ENCODE data around the gene MRAS.

DNA sequence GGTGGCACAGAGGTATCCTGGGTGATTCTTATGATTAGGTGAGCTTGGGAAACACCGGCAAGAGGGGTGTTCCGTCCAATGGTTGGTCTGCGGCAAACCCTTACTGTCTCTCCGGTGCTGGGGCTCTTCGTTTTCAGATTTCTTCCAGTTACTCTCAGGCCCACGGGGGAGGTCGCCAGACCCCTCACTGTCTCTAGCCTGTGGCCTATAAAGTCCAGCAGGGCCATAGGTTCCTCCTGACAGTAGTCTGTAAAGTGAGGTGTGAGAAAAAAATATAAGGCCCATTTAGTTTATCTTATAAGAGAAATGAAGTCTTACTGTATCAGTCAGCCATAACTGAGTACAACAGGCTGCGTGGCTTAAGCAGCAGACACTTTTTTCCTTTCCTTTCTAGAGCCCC, 87.5 kb downstream of the MRAS start:
- TF ChIP-seq EZH2phosphoT487 (conservative IDR thresholded peaks at IDR 0.05; ENCODE audit: low read length) = no peak
- TF ChIP-seq, protein P1, sequence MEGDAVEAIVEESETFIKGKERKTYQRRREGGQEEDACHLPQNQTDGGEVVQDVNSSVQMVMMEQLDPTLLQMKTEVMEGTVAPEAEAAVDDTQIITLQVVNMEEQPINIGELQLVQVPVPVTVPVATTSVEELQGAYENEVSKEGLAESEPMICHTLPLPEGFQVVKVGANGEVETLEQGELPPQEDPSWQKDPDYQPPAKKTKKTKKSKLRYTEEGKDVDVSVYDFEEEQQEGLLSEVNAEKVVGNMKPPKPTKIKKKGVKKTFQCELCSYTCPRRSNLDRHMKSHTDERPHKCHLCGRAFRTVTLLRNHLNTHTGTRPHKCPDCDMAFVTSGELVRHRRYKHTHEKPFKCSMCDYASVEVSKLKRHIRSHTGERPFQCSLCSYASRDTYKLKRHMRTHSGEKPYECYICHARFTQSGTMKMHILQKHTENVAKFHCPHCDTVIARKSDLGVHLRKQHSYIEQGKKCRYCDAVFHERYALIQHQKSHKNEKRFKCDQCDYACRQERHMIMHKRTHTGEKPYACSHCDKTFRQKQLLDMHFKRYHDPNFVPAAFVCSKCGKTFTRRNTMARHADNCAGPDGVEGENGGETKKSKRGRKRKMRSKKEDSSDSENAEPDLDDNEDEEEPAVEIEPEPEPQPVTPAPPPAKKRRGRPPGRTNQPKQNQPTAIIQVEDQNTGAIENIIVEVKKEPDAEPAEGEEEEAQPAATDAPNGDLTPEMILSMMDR (IDR thresholded peaks at IDR 0.05; ENCODE audit: insufficient read depth, low read length, poor library complexity, severe bottlenecking) = no peak

All from SU-DHL-6 (cell line).